Activated CD4-positive, CD25-positive, alpha-beta regulatory T cell treated with anti-CD3 and anti-CD28 coated beads, Interleukin-2, amount 50 U/mL, for 72 hours (primary cell): ENCODE data around the gene SP140L.
"Not testable (repeated sequence)": the region's sequence is repeated elsewhere in the genome, so short reads cannot be mapped to it uniquely, and the experiment has no call there.

Source experiments
- DNase-seq: peaks from one replicate; pipeline ENCODE4 v3.0.0; 2021

SP140L gene

GRCh38 chr2:230326453-230327417 is at the start of gene SP140L:
SP140L (plus strand) TSS chr2:230327193; CDS start chr2:230327270, 77 bp downstream.
- DNase-seq, result peak; percentile 75

DNA sequence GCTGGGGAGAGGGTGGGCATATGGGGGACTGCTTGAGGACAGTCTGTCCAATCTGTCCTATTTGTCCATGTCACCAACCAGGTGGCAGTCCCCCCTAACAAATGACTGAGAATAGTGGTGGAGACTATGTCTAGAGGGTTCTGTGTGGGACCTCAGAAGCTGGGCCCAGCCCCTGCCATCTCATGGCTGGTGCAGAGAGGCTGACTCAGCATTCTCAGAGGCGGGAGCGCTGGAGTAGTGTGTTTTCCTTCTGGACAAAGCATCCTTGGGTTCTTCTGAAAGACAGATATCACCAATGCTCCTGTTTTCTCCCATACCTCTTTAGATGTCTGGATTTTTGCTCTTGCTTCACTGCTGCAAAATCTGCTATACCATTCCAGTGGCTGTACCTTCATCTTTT is 44.1 kb upstream of the SP140L start:
- no peak for DNase-seq

GRCh38 chr2:230286048-230286447 is 40.9 kb upstream of the SP140L start:
- DNase-seq, result no peak

GRCh38 chr2:230289311-230289710 is 37.7 kb upstream of the SP140L start:
- DNase-seq, result not testable (repeated sequence)

DNA sequence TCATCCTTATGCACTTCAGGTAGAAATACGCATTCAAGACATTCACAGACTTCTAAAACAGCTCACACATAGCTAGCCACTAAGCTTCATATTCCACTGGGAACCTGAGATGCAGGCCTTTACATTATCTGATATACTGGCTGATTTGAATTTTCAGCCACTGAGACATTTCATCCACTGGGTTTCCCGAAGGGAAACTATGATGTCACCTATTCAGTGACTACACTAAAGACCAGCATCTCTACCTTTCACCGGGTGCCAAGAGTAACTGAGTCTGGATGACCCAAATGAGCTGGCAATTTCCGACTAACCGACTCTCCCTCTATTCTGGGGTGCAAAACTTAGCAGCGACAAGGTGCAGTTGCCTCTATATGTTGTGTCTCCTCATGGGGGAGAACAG is 31.8 kb upstream of the SP140L start:
- no peak for DNase-seq

GRCh38 chr2:230296917-230297316 is 30.1 kb upstream of the SP140L start:
- DNase-seq, result no peak

GRCh38 chr2:230299618-230300017 is 27.4 kb upstream of the SP140L start:
- DNase-seq, result no peak

- DNase-seq, result no peak
These were observed 21.3 kb upstream of the SP140L start for GRCh38 chr2:230305416-230306275.

DNA sequence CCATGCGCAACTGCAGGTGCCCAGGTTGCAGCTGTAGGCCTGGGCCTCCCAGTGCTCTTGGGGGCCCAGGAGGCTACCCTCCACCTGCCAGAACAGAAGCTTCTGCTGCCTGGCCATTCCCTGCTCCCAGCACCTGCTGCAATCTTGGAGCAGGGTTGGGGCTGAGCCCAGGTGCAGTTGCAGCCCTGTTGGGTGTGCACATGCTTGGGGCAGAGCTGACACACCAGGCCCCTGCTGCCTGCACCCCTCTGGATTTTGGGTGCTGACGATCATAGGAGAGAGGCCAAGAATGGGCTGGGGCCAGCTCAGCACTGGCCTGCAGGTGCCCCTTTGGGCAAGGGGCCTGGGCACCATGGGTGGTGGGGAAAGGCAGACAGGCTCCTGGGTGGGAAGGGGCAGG is 20.5 kb upstream of the SP140L start:
- DNase-seq, result no peak

- DNase-seq, result no peak
These were observed 19.5 kb upstream of the SP140L start for GRCh38 chr2:230307485-230307884.

GRCh38 chr2:230308402-230309000 is 18.5 kb upstream of the SP140L start:
- no peak for DNase-seq

DNA sequence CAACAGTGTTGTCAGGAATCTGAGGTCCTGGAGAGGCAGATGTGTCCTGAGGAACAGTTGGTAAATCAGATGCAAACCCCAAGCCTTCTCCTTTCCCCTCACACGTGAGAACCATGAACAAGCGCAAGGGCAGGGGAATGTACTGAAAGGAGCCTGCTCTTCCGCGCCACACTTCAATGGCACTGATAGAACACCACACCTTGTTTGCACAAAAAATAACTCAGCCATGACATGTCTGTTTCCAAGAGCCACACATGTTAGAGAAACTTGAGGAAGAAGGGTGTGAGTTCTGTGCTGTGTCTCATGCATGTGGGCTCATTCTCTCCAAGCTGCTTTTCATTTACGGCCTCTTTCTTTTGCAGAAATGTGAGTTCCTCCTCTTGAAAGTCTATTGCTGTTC is 16.2 kb upstream of the SP140L start:
- not testable (repeated sequence) for DNase-seq

- DNase-seq, result not testable (repeated sequence)
These were observed 15.4 kb upstream of the SP140L start for GRCh38 chr2:230311634-230312033.

DNA sequence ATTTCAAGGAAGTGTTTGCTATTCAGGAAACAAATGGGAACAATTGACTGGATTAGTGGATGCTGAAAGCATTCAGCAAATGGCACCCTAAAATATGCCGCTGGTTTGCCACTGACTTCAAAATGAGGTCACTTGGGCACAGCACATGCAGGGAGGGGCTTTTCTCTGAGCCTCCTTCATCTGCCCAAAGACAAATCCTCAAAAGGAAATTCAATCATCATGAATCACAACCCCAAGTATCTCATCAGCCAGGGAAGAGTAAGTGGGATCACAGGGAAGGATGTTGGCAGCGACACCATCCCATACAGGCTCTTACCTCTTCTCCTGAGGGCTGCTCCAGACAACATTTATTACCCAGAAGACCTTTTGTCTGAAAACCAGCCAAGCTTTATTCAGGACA is 14.4 kb upstream of the SP140L start:
- no peak for DNase-seq

DNA sequence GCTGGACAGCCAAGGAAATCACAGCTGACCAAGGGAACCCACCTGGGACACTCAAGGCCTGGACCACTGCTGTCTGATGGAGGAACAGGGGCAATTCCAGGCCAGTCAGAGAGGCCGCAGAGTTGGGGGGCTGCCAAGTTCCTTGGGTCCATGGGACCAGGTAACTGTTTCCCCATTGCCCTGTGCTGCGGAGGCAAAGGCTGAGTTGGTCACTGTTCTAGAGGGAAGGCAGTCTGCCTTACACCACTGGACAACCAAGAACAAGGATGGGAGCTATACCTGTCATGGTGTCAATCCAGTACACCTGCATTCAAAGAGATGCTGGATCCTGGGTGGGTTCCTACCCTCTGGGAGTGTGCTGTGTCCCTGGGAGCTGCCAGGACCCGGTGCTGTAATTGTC is 9.6 kb upstream of the SP140L start:
- DNase-seq, result no peak

DNA sequence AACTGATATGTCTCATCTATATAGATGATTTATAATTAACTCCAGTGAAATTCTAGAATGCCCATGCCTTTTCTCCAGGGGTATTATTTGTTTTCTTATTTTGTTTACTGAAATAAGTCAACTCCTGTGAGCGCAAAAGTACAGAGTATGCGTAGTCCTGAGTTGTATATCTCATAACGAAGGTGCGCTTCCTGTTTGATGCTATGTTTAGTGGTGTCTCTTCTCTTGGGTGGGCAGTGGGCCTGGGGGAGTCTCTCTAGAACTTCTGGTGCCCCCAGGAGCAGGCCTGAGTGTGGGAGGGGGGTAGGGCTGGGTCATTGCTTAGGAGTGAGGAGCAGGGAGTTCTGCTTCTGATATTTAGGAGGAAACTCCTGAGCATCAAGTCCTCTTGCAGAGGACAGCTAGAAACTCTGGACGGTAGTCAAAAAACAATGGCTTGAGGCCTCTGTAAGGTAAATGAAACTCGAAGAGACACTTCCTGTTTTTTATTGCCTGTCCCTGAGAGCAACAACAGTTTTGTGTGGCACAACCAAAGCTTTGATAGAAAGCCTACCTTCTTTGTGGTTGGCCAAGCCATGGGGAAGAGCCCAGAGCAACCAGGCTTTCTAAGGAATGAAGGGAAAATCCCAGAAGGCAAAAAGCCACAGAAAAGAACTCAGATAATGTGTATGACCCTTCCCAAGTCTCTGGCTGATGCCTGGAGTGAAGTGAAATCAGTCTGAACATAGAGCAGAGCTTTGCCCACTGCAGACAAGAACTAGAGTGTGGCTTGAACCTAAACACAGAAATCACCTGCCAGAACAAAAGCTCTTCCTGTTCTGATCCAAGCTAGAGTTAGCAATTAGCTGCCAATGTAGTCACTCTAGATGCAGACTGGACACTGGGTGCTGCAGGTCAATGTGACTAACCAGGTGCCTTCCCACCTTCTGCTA is 8.5 kb upstream of the SP140L start:
- no peak for DNase-seq

DNA sequence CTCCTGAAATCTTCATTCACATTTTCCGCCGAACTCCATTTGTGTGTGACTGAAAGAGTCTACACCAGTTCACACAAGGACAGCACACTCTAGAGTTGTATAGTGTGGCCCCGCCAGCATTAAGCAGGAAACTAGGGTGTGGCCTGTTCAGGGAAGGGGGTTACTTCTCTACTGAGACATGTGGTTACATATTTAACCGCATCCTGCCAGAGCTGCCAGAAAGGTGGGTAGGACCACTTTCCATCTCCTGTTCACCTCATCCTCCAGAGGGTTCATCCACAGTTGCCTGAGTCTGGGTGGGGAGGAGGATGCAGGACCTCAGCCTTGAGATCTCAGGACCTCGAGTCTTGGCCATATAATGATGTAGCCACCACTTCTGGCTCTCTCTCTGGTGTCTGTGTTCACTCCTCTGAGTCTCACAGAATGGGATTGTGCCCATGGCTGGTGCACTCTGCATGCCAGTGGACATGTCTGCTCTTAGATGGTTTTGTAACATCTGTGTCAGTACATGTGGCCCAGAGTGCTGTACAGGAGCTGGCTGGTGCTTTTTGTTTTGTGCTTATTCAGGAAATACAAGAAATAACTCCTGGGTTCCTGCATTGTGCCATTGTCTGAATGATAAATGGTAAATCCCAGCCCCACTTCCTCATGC is 7.7 kb upstream of the SP140L start:
- DNase-seq, result peak; percentile 50

DNA sequence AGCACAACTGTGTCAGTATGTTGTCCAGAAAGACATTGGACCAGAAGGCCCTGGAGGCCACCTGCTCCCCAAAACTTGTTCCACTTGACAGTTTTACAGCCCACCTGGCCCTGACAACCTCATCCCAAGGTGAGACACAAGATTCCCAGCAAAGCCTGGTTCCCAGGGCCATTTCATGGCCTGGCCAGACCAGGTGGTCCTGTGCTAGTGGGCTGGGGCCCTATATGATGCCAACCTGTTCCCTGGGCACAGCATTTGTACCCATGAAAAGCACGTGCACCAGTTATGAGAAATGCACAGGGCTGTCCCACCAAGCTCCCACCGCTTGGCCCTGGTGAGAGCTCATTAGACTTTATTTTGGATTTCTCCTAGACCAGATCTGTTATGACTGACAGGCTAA is 6.0 kb upstream of the SP140L start:
- DNase-seq, result no peak

GRCh38 chr2:230322561-230323384 is 4.2 kb upstream of the SP140L start:
- peak; percentile 31 for DNase-seq

DNA sequence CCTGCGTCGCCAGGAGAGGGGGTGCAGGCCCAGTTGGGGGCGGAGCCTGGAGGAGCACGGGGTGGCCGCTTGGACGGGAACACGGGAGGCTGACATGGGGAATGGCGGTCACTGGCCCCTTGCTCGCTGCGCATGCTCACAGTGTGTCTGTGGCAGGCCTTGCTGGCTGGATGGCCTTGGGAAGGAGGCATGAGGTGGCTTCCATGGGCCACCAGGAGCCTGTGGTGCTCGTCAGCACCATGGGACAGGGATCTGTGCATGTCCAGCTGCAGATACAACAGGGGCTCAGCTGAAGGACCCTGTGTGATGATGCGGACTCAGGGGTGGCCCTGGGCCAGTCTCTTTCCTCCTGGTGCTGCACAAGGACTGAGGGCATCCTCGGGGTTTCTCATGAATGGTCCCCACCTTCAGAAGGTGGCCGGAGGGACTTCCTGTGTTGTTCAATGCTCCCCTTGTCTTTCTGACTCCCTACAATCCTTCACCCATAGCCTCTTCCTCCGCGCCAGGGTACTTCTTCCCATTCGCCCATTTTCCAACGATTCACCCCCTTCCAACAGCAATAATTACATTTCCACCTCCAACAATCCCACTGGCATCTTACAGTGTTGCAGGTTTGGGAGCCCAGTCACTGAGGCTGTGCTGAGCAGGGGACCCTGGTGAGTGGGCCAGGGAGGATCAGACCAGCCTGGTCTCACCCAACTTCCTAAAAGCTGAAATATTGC is 3.4 kb upstream of the SP140L start:
- no peak for DNase-seq
